OCI-LY1 (cell line): ENCODE measurements around the gene CPT2.

Experiments used
- CTCF ChIP-seq: fragments of 200-600 bp; sonication (generic), shearing (Covaris generic); IDR thresholded peaks from 2 replicates; pipeline ENCODE4 v1.5.1; 2017; ENCODE audit warnings: mild to moderate bottlenecking, antibody characterized with exemption, low read length, moderate library complexity, mixed read lengths
- EZH2 ChIP-seq: fragments of 200-600 bp; sonication (generic), shearing (Covaris generic); IDR thresholded peaks from 2 replicates; pipeline ENCODE4 v1.8.0; 2017; ENCODE audit warnings: borderline replicate concordance, mixed run types, mild to moderate bottlenecking, antibody characterized with exemption, low read length, moderate library complexity, mixed read lengths

- TF ChIP-seq CTCF (no peak), EZH2 (no peak)
These were observed 24.0 kb upstream of the CPT2 start for GRCh38 chr1:53172426-53173128.
